K562 (cell line): ENCODE measurements around the gene ACTRT3. TPM values are rescaled to one million over a fixed set of nuclear protein-coding genes. Genes with fewer than 3 reads are reported as not detected.

Experiments
- ATAC-seq: fragments of 200-7000 bp; cut with Tn5 transposase; 3 replicates; pipeline ENCODE4 v1.9.1; 2020; ENCODE audit warnings: moderate library complexity
- BruUV-seq: library from RNA; stranded (reverse); fragments of 400-500 nt; replicated peaks from 2 replicates; lab custom pipeline; 2021; lab: Mats Ljungman, UMichigan
- CTCF ChIA-PET: fragments of 300-600 bp; formaldehyde crosslinking; extraction: SDS; loops from one replicate; lab custom pipeline; 2021; ENCODE audit warnings: low intra/inter-chr PET ratio; lab: Yijun Ruan, JAX
- POLR2A ChIA-PET: fragments of 300-600, 350-650 bp; sonication (Branson Sonifier 250); formaldehyde crosslinking; extraction: SDS; loops from one replicate; lab custom pipeline; 2021; ENCODE audit warnings: antibody characterized with exemption, inconsistent platforms; lab: Yijun Ruan, JAX
- DNase-seq, 4 experiments: peaks; one replicate each; pipeline versions ENCODE4 v3.0.0 to v3.0.0-alpha.2; 2011 to 2018; ENCODE audit warnings: low spot score in 3 of 4, mixed read lengths in 3 of 4; ENCODE audit errors: extremely low read depth in 1 of 4
- FAIRE-seq: peaks from 2 replicates; lab custom pipeline; 2011; peaks lifted over from hg19 to GRCh38; lab: Jason Lieb, UNC
- H2AFZ ChIP-seq: 2 replicates; pipeline ENCODE4 v1.6.0; 2011; ENCODE audit warnings: low read depth, low read length, control low read depth, inconsistent platforms
- H3K27ac ChIP-seq: fragments of 200-600 bp; 3 replicates; pipeline ENCODE4 v1.8.0; 2011; ENCODE audit warnings: low read depth, mild to moderate bottlenecking, control low read depth, inconsistent platforms, low read length, moderate library complexity, mixed read lengths; ENCODE audit errors: extremely low read depth
- H3K27me3 ChIP-seq, 2 experiments: fragments of 300-600 bp in 1 of 2; 2 replicates in 1 of 2; 3 replicates in 1 of 2; pipeline versions ENCODE4 v1.6.0 to v1.8.0; 2011; ENCODE audit warnings: inconsistent platforms in 2 of 2, low read length in 2 of 2, mild to moderate bottlenecking in 1 of 2, mixed read lengths in 1 of 2, moderate library complexity in 1 of 2; ENCODE audit not compliant: control insufficient read depth in 2 of 2, insufficient read depth in 2 of 2
- H3K36me3 ChIP-seq: fragments of 300-600 bp; 3 replicates; pipeline ENCODE4 v1.8.0; 2011; ENCODE audit warnings: mild to moderate bottlenecking, low read length, inconsistent platforms; ENCODE audit not compliant: control insufficient read depth, insufficient read depth
- H3K4me1 ChIP-seq, 2 experiments: fragments of 200-600 bp in 1 of 2; replicated peaks in 1 of 2; 2 replicates in 1 of 2; 3 replicates in 1 of 2; pipeline versions ENCODE4 v1.5.1 to v1.8.0; 2011; ENCODE audit warnings: inconsistent platforms in 2 of 2, low read length in 2 of 2, mild to moderate bottlenecking in 1 of 2, mixed read lengths in 1 of 2, moderate library complexity in 1 of 2; ENCODE audit not compliant: control insufficient read depth in 2 of 2, insufficient read depth in 2 of 2
- H3K4me2 ChIP-seq: 2 replicates; pipeline ENCODE4 v1.6.1; 2011; ENCODE audit warnings: low read length, control low read depth, inconsistent platforms, mixed read lengths; ENCODE audit not compliant: insufficient read depth
- H3K4me3 ChIP-seq: fragments of 200-600 bp; sonication (generic), shearing (Covaris generic); 2 replicates; pipeline ENCODE4 v1.5.1; 2016; ENCODE audit warnings: control low read depth, inconsistent platforms
- H3K79me2 ChIP-seq: fragments of 200-600 bp; 3 replicates; pipeline ENCODE4 v1.8.0; 2011; ENCODE audit warnings: low read length, inconsistent platforms; ENCODE audit not compliant: control insufficient read depth, insufficient read depth
- H3K9ac ChIP-seq, 2 experiments: 2 replicates each; pipeline versions ENCODE4 v1.6.0 to v1.6.1; 2011; ENCODE audit warnings: low read depth in 2 of 2, low read length in 2 of 2, control low read depth in 1 of 2, inconsistent platforms in 1 of 2, mild to moderate bottlenecking in 1 of 2, mixed read lengths in 1 of 2; ENCODE audit not compliant: insufficient read depth in 1 of 2
- H3K9me1 ChIP-seq: one replicate; pipeline ENCODE4 v1.6.0; 2011; ENCODE audit warnings: inconsistent platforms, mild to moderate bottlenecking, low read length, moderate library complexity; ENCODE audit not compliant: control insufficient read depth, insufficient read depth
- H3K9me3 ChIP-seq: replicated peaks from 2 replicates; pipeline ENCODE4 v1.5.1; 2011; ENCODE audit warnings: low read depth, low read length, inconsistent platforms; ENCODE audit not compliant: control insufficient read depth, insufficient read depth
- H4K20me1 ChIP-seq: replicated peaks from 2 replicates; pipeline ENCODE4 v1.6.1; 2011; ENCODE audit warnings: low read length, inconsistent platforms, mixed read lengths; ENCODE audit not compliant: control insufficient read depth, insufficient read depth
- ARID1B ChIP-seq: fragments of 450-650 bp; IDR thresholded peaks from 2 replicates; pipeline ENCODE4 v1.6.1; 2016; ENCODE audit warnings: antibody characterized with exemption, mild to moderate bottlenecking, inconsistent platforms
- CXXC5 ChIP-seq: fragments of 250-450 bp; sonication (Bioruptor Pico); IDR thresholded peaks from 2 replicates; pipeline ENCODE4 v1.8.0; 2022; ENCODE audit warnings: inconsistent platforms, mild to moderate bottlenecking, moderate library complexity
- DPF2 ChIP-seq: fragments of 450-650 bp; IDR thresholded peaks from 2 replicates; pipeline ENCODE4 v1.6.1; 2016
- FOXM1 ChIP-seq, 2 experiments: fragments of 450-650 bp in 1 of 2; sonication (generic) in 1 of 2; formaldehyde crosslinking in 1 of 2; IDR thresholded peaks; 2 replicates each; pipeline versions ENCODE4 v1.6.1 to v1.9.0; 2017 to 2022; ENCODE audit warnings: low read depth in 2 of 2, mild to moderate bottlenecking in 2 of 2, missing genetic modification reagents in 1 of 2, moderate library complexity in 1 of 2
- HDAC6 ChIP-seq: IDR thresholded peaks from 2 replicates; pipeline ENCODE4 v1.6.1; 2012; ENCODE audit warnings: low read depth, mild to moderate bottlenecking, control low read depth, inconsistent platforms, low read length, moderate library complexity
- HMBOX1 ChIP-seq: sonication (generic); IDR thresholded peaks from 2 replicates; pipeline ENCODE4 v1.6.1; 2016
- KDM1A ChIP-seq, 2 experiments: fragments of 450-650 bp; IDR thresholded peaks; 2 replicates each; pipeline ENCODE4 v1.6.1; 2016; ENCODE audit warnings: mild to moderate bottlenecking in 2 of 2
- KLF10 ChIP-seq: fragments of 250-450 bp; sonication (Bioruptor Pico); IDR thresholded peaks from 2 replicates; pipeline ENCODE4 v1.6.1; 2021; ENCODE audit warnings: matching md5 sums
- MEF2D ChIP-seq: conservative IDR thresholded peaks from 2 replicates; pipeline ENCODE4 v1.6.1; 2016; ENCODE audit warnings: low read depth, missing genetic modification characterization, missing compliant biosample characterization
- NCOA1 ChIP-seq: fragments of 450-650 bp; IDR thresholded peaks from 2 replicates; pipeline ENCODE4 v1.6.1; 2016; ENCODE audit warnings: low read depth
- NCOR1 ChIP-seq: fragments of 450-650 bp; IDR thresholded peaks from 2 replicates; pipeline ENCODE4 v1.6.1; 2016; ENCODE audit warnings: mild to moderate bottlenecking, moderate library complexity
- PBX2 ChIP-seq, 2 experiments: IDR thresholded peaks in 1 of 2; conservative IDR thresholded peaks in 1 of 2; 2 replicates each; pipeline ENCODE4 v1.6.1; 2016; ENCODE audit warnings: low read depth in 2 of 2, mild to moderate bottlenecking in 1 of 2, missing compliant biosample characterization in 1 of 2, missing genetic modification characterization in 1 of 2, moderate library complexity in 1 of 2
- RAD51 ChIP-seq: fragments of 450-650 bp; IDR thresholded peaks from 2 replicates; pipeline ENCODE4 v1.7.1; 2016; ENCODE audit warnings: low read depth, mild to moderate bottlenecking, borderline replicate concordance
- SMARCE1 ChIP-seq: fragments of 450-650 bp; IDR thresholded peaks from 2 replicates; pipeline ENCODE4 v1.7.1; 2016; ENCODE audit warnings: mild to moderate bottlenecking
- TFE3 ChIP-seq: fragments of 450-650 bp; formaldehyde crosslinking; IDR thresholded peaks from 2 replicates; pipeline ENCODE4 v1.4.0; 2020; ENCODE audit warnings: mild to moderate bottlenecking, mixed read lengths
- ZNF282 ChIP-seq: sonication (generic); formaldehyde crosslinking; IDR thresholded peaks from 2 replicates; pipeline ENCODE4 v1.8.1; 2023; ENCODE audit warnings: missing genetic modification reagents
- ZNF785 ChIP-seq: fragments of 250-450 bp; sonication (Bioruptor Pico); IDR thresholded peaks from 2 replicates; pipeline ENCODE4 v1.4.0; 2020; ENCODE audit warnings: mild to moderate bottlenecking
- ZNF830 ChIP-seq: fragments of 250-450 bp; sonication (Bioruptor Pico); IDR thresholded peaks from 2 replicates; pipeline ENCODE4 v1.5.0; 2021; ENCODE audit warnings: mild to moderate bottlenecking
- WGBS: fragments of 100-300 bp; shearing (Covaris generic); methylation state at CpG from one replicate; pipeline ENCODE4 v1.1.6; 2016; ENCODE audit warnings: low coverage, mixed read lengths; ENCODE audit not compliant: insufficient coverage; ENCODE audit errors: missing lambda C conversion rate; 5-methylcytosine and 5-hydroxymethylcytosine counted together
- in situ Hi-C: fragments of 300-500 bp; cut with MboI; formaldehyde crosslinking; loops from 4 replicates; pipeline ENCODE4 v1.15.0; 2018; ENCODE audit warnings: inconsistent platforms, mixed read lengths
- intact Hi-C: fragments of 100-400 bp; cut with micrococcal nuclease; formaldehyde crosslinking; loops from 2 replicates; pipeline ENCODE4 v1.14.2; 2022
- polyA plus RNA-seq, 8 experiments: library from polyadenylated mRNA; depleted of rRNA in 4 of 8; stranded (reverse) in 5 of 8; unstranded in 3 of 8; fragments of >200 nt; fragmentation: Nextera tagmentation in 2 of 8; fragmentation: Illumina TruSeq in 1 of 8; extraction: Ambion mirVana in 2 of 8; extraction: Trizol in 1 of 8; gene quantifications; 2 replicates each; pipeline versions ENCODE4 v1.2.1 to v1.2.3, GENCODE V29; 2011 to 2014; ENCODE audit warnings: inconsistent platforms in 1 of 8, missing spikeins in 1 of 8
- total RNA-seq, 7 experiments: library from RNA; depleted of rRNA in 6 of 7; stranded (reverse); fragments of >200 nt in 6 of 7; fragmentation: Illumina TruSeq in 2 of 7; extraction: Trizol in 2 of 7; gene quantifications; 2 replicates each; pipeline versions ENCODE4 v1.2.1 to v1.2.3, GENCODE V29; 2011 to 2021; ENCODE audit warnings: low replicate concordance in 1 of 7

Gene ACTRT3
- total and polyA plus RNA-seq, 9 of the 15 experiments (the other 6 are each of a cell fraction or from before 2014, with no cell fraction given), result 0.06 to 0.11 (median 0.07) TPM; not detected in 5

- no peak overlapping the region for H3K4me3 ChIP-seq
- no peak for FAIRE-seq
- in situ Hi-C loops, result no loop called here
- no peak overlapping the region for H3K4me2 ChIP-seq
- peaks cover 0 to 12% of the 10 kb centered on the region in 2 experiments; a peak in 1 of 5 replicates for H3K4me1 ChIP-seq
- no peak overlapping the region for H3K9ac ChIP-seq
- POLR2A ChIA-PET, result interaction anchor here (0.5 to 0.6 kb wide), 3 partner anchors 21 to 235 kb away, joined by 3 to 5 read pairs (median 3); partner anchors contain the start of gene MYNN
- intact Hi-C loops, result no loop called here
- 0% methylated on average over 2 of the region's 2 CpGs for WGBS
- H3K9me3 ChIP-seq, result no peaks in the 10 kb centered on the region
- no peak overlapping the region for H3K27ac ChIP-seq
- peak overlapping the region; percentile 18; the same call in 1 of the 2 replicates for H2AFZ ChIP-seq
- BruUV-seq, result no TSS peak
- no peaks in the 10 kb centered on the region for H4K20me1 ChIP-seq
- no peak for ATAC-seq
- H3K36me3 ChIP-seq, result no peaks in the 10 kb centered on the region
- no peaks in the 10 kb centered on the region for H3K9me1 ChIP-seq
- no peaks in the 10 kb centered on the region for H3K79me2 ChIP-seq
- H3K27me3 ChIP-seq, result peaks cover under 1 to 2% of the 10 kb centered on the region in 2 experiments; a peak in 3 of 5 replicates
- no peak for DNase-seq
- CTCF ChIA-PET, result no interaction called here
- no peak for TF ChIP-seq KLF10
- TF ChIP-seq HDAC6, result no peak
- TF ChIP-seq ZNF282 (CRISPR knock-in tag), result no peak
- TF ChIP-seq TFE3 (CRISPR knock-in tag), result no peak
- peak; percentile 64 for TF ChIP-seq ARID1B
- 0 out of 2 replicates have a peak, but pooled peaks have one; percentile 17 for TF ChIP-seq FOXM1 (IDR thresholded peaks at IDR 0.05; ENCODE audit: low read depth)
- TF ChIP-seq FOXM1 (CRISPR knock-in tag; IDR thresholded peaks at IDR 0.05; ENCODE audit: low read depth), result no peak
- no peak for TF ChIP-seq KDM1A (IDR thresholded peaks at IDR 0.05)
- TF ChIP-seq NCOA1, result no peak
- no peak for TF ChIP-seq PBX2 (CRISPR knock-in tag; IDR thresholded peaks at IDR 0.05; ENCODE audit: low read depth)
- TF ChIP-seq PBX2 (tag; conservative IDR thresholded peaks at IDR 0.05; ENCODE audit: low read depth), result peak; percentile 76
- TF ChIP-seq ZNF785 (CRISPR knock-in tag), result no peak
- TF ChIP-seq HMBOX1, result no peak
- no peak for TF ChIP-seq CXXC5 (CRISPR knock-in tag)
- peak; percentile 31; the same call in 1 of the 2 replicates for TF ChIP-seq DPF2
- TF ChIP-seq ZNF830, result no peak
- no peak for TF ChIP-seq MEF2D
- TF ChIP-seq NCOR1, result no peak
- TF ChIP-seq SMARCE1, result peak; percentile 19; the same call in 1 of the 2 replicates
- no peak for TF ChIP-seq RAD51
Observed at GRCh38 chr3:169751875-169752274, 17.5 kb downstream of the ACTRT3 start.
